Suprapubic skin (tissue), 4 donors: ENCODE measurements around the gene USP17L17.
"Not testable (repeated sequence)": the region's sequence is repeated elsewhere in the genome, so short reads cannot be mapped to it uniquely, and the experiment has no call there.

Experiments used
- POLR2A ChIP-seq, 2 donors: fragments of 450-650 bp; IDR thresholded peaks; one replicate each; pipeline ENCODE4 v1.6.1; 2017; ENCODE audit warnings: antibody characterized with exemption in 2 of 2, mild to moderate bottlenecking in 2 of 2, moderate library complexity in 2 of 2
- POLR2AphosphoS5 ChIP-seq, 3 donors: sonication (generic); formaldehyde crosslinking; IDR thresholded peaks; one replicate each; pipeline ENCODE4 v1.6.1; 2017; ENCODE audit warnings: antibody characterized with exemption in 3 of 3
- TF ChIP-seq, protein P1 (sequence below), 2 donors: fragments of 200-600 bp in 1 of 2; fragments of 450-650 bp in 1 of 2; sonication (generic) in 1 of 2; IDR thresholded peaks; one replicate each; pipeline ENCODE4 v1.5.1; 2016 to 2019; ENCODE audit warnings: antibody characterized with exemption in 2 of 2, mild to moderate bottlenecking in 1 of 2, moderate library complexity in 1 of 2

- TF ChIP-seq POLR2A, POLR2AphosphoS5 (IDR thresholded peaks at IDR 0.05): not testable (repeated sequence)
- TF ChIP-seq, protein P1, sequence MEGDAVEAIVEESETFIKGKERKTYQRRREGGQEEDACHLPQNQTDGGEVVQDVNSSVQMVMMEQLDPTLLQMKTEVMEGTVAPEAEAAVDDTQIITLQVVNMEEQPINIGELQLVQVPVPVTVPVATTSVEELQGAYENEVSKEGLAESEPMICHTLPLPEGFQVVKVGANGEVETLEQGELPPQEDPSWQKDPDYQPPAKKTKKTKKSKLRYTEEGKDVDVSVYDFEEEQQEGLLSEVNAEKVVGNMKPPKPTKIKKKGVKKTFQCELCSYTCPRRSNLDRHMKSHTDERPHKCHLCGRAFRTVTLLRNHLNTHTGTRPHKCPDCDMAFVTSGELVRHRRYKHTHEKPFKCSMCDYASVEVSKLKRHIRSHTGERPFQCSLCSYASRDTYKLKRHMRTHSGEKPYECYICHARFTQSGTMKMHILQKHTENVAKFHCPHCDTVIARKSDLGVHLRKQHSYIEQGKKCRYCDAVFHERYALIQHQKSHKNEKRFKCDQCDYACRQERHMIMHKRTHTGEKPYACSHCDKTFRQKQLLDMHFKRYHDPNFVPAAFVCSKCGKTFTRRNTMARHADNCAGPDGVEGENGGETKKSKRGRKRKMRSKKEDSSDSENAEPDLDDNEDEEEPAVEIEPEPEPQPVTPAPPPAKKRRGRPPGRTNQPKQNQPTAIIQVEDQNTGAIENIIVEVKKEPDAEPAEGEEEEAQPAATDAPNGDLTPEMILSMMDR (IDR thresholded peaks at IDR 0.05), result not testable (repeated sequence)
Observed at GRCh38 chr4:9267319-9267718, 23.6 kb downstream of the USP17L17 start, which contains the start of gene USP17L22.
